GM13977 (cell line): ENCODE measurements around the gene TSACC.

Experiments
- DNase-seq: peaks from one replicate; pipeline ENCODE4 v3.0.0; 2012; ENCODE audit warnings: low spot score
- CTCF ChIP-seq: IDR thresholded peaks from 2 replicates; pipeline ENCODE4 v1.5.1; 2012; ENCODE audit warnings: mild to moderate bottlenecking, control low read depth; ENCODE audit not compliant: insufficient read depth; ENCODE audit errors: extremely low read depth, missing control alignments
- in situ Hi-C: fragments of 300-500 bp; cut with MboI; formaldehyde crosslinking; loops from one replicate; pipeline ENCODE4 v1.12.0; 2022; ENCODE audit warnings: low sequenced_read_pairs, low pct_unique_long_range_greater_than_20kb, mixed read lengths, inconsistent platforms; ENCODE audit not compliant: unreplicated experiment

The TSACC gene

GRCh38 chr1:156390469-156391365, 52.4 kb downstream of the TSACC start:
- no peak for DNase-seq
- no peak for TF ChIP-seq CTCF
- in situ Hi-C loops = no loop called here

GRCh38 chr1:156391366-156391677, 53.0 kb downstream of the TSACC start:
- in situ Hi-C loops = no loop called here
- DNase-seq = no peak
- no peak for TF ChIP-seq CTCF

- DNase-seq = no peak
- in situ Hi-C loops = no loop called here
These were observed 53.4 kb downstream of the TSACC start for GRCh38 chr1:156391701-156392100.

GRCh38 chr1:156392452-156392853, 54.1 kb downstream of the TSACC start:
- in situ Hi-C loops = no loop called here
- TF ChIP-seq CTCF = no peak

More at GRCh38 chr1:156391701-156392100, 53.4 kb downstream of the TSACC start:
- no peak for TF ChIP-seq CTCF

GRCh38 chr1:156393095-156393494, 54.8 kb downstream of the TSACC start:
- in situ Hi-C loops = no loop called here
- no peak for DNase-seq
- no peak for TF ChIP-seq CTCF

More at GRCh38 chr1:156392452-156392853, 54.1 kb downstream of the TSACC start:
- no peak for DNase-seq

- in situ Hi-C loops = no loop called here
- no peak for DNase-seq
- no peak for TF ChIP-seq CTCF
These were observed 55.8 kb downstream of the TSACC start for GRCh38 chr1:156394082-156394481.
